ENCODE measurements around the gene GLYR1. TPM values are rescaled to one million over a fixed set of nuclear protein-coding genes. Genes with fewer than 3 reads are reported as not detected.
A peak's percentile ranks its signal among the peaks of the same experiment; 100 is the strongest.
"Not testable (repeated sequence)": the region's sequence is repeated elsewhere in the genome, so short reads cannot be mapped to it uniquely, and the experiment has no call there.

Gene GLYR1
- total RNA-seq = 10 to 100 TPM; 19.7 to 27.7 TPM

- H3K4me1 ChIP-seq = peaks cover 45% of the 10 kb centered on the region
- intact Hi-C loops (cut with DNase I) = no loop called here
- H3K36me3 ChIP-seq (replicated peaks in 1 of 2; ENCODE audit: insufficient read depth in 1 of 2, low read depth in 2 of 2) = peaks cover 0 to 19% of the 10 kb centered on the region in 2 donors
- peak; percentile 99 to 100 (median 99) for DNase-seq
- peak within 1 kb of the TSS; percentile 94 to 95 for H3K4me3 ChIP-seq
- WGBS, 2 donors = 0% methylated on average over 6 to 121 of the region's 126 CpGs
- H3K9me3 ChIP-seq = no peaks in the 10 kb centered on the region
- H3K27me3 ChIP-seq = no peaks in the 10 kb centered on the region
- TF ChIP-seq POLR2A (IDR thresholded peaks at IDR 0.05) = peak; percentile 81 to 85 (median 82)
- peak in 1 of 7 experiments; percentile 24 for TF ChIP-seq CTCF (IDR thresholded peaks at IDR 0.05)
- H3K27ac ChIP-seq = peak within 1 kb of the TSS; percentile 89 to 99 (median 94)
- peak; percentile 94 for ATAC-seq
Measured at GRCh38 chr16:4846901-4847773, at the start of gene GLYR1, which contains the start of gene UBN1. Gene GLYR1, minus strand, starts transcription at chr16:4847288. Its CDS starts 23 bp downstream, at chr16:4847265. Gene UBN1, plus strand, starts transcription at chr16:4847481. Its CDS starts 5,437 bp downstream, at chr16:4852918.

- H3K4me3 ChIP-seq; H3K36me3 ChIP-seq (replicated peaks in 1 of 2; ENCODE audit: insufficient read depth in 1 of 2, low read depth in 2 of 2); DNase-seq; H3K9me3 ChIP-seq; intact Hi-C loops (cut with DNase I); H3K27ac ChIP-seq; H3K4me1 ChIP-seq; ATAC-seq; H3K27me3 ChIP-seq: not testable (repeated sequence)
- 84 to 91% methylated on average over 9 of the region's 9 CpGs for WGBS, 2 donors
Measured at GRCh38 chr16:4896761-4897160, 49.7 kb upstream of the GLYR1 start.

GRCh38 chr16:4895366-4895765, 48.3 kb upstream of the GLYR1 start:
- DNase-seq (no peak), ATAC-seq (no peak)
- WGBS, 2 donors = 86 to 100% methylated on average over 5 to 12 of the region's 13 CpGs
- no peak overlapping the region for H3K4me3 ChIP-seq
- H3K36me3 ChIP-seq (replicated peaks in 1 of 2; ENCODE audit: insufficient read depth in 1 of 2, low read depth in 2 of 2) = peaks cover 0 to 4% of the 10 kb centered on the region in 2 donors
- no peaks in the 10 kb centered on the region for H3K4me1 ChIP-seq
- no peak overlapping the region for H3K27ac ChIP-seq
- TF ChIP-seq POLR2A (IDR thresholded peaks at IDR 0.05) = no peak
- H3K27me3 ChIP-seq = no peaks in the 10 kb centered on the region
- H3K9me3 ChIP-seq = no peaks in the 10 kb centered on the region
- intact Hi-C loops (cut with DNase I) = no loop called here

GRCh38 chr16:4894276-4895150, 47.4 kb upstream of the GLYR1 start:
- Histone ChIP-seq H3K27me3 (no peaks in the 10 kb centered on the region), H3K9me3 (no peaks in the 10 kb centered on the region), H3K4me1 (no peaks in the 10 kb centered on the region), H3K36me3 (replicated peaks in 1 of 2; ENCODE audit: insufficient read depth in 1 of 2, low read depth in 2 of 2) (peaks cover 0 to 4% of the 10 kb centered on the region in 2 donors), H3K27ac (no peak overlapping the region), H3K4me3 (no peak overlapping the region)
- intact Hi-C loops (cut with DNase I) = no loop called here
- DNase-seq (no peak), ATAC-seq (no peak)
- TF ChIP-seq CTCF (IDR thresholded peaks at IDR 0.05) (no peak), POLR2A (IDR thresholded peaks at IDR 0.05) (no peak)
- WGBS, 2 donors = 89 to 92% methylated on average over 10 to 21 of the region's 22 CpGs

- H3K36me3 ChIP-seq (replicated peaks in 1 of 2; ENCODE audit: insufficient read depth in 1 of 2, low read depth in 2 of 2) = peaks cover 0 to 4% of the 10 kb centered on the region in 2 donors
- no peak for ATAC-seq
- 92% methylated on average over 14 to 26 of the region's 26 CpGs for whole genome bisulfite sequencing, 2 donors
Measured at GRCh38 chr16:4893103-4893862, 46.2 kb upstream of the GLYR1 start.

More at GRCh38 chr16:4893103-4893862, 46.2 kb upstream of the GLYR1 start:
- intact Hi-C loops (cut with DNase I) = no loop called here
- DNase-seq = no peak
- H3K27me3 ChIP-seq = no peaks in the 10 kb centered on the region
- H3K4me3 ChIP-seq = no peak overlapping the region
- no peak for TF ChIP-seq CTCF (IDR thresholded peaks at IDR 0.05)
- no peak for TF ChIP-seq POLR2A (IDR thresholded peaks at IDR 0.05)
- H3K27ac ChIP-seq = no peak overlapping the region
- H3K9me3 ChIP-seq = no peaks in the 10 kb centered on the region
- no peaks in the 10 kb centered on the region for H3K4me1 ChIP-seq
